ENCODE results near the gene CDK2AP2. TPM values are rescaled to one million over a fixed set of nuclear protein-coding genes. Genes with fewer than 3 reads are reported as not detected.

The CDK2AP2 gene
- total RNA-seq, 1 donor from 2014 or later: 45.0 TPM

- Mint-ChIP-seq H3K9me3 (ENCODE audit: unreplicated experiment) (no peaks in the 10 kb centered on the region), H3K4me3 (ENCODE audit: unreplicated experiment) (no peak overlapping the region), H3K27me3 (ENCODE audit: low read depth, unreplicated experiment) (no peaks in the 10 kb centered on the region), H3K36me3 (ENCODE audit: low read depth, unreplicated experiment) (peaks cover 5% of the 10 kb centered on the region), H3K4me1 (ENCODE audit: low read depth, unreplicated experiment) (peaks cover under 1% of the 10 kb centered on the region), H3K27ac (ENCODE audit: unreplicated experiment) (no peak overlapping the region)
- H3K27me3 ChIP-seq (ENCODE audit: insufficient read depth, low read length): no peaks in the 10 kb centered on the region
- no peaks in the 10 kb centered on the region for H3K79me2 ChIP-seq (ENCODE audit: insufficient read depth, low read length)
- TF ChIP-seq EZH2 (IDR thresholded peaks at IDR 0.05; ENCODE audit: insufficient read depth, low read length): no peak
- TF ChIP-seq, protein P1, sequence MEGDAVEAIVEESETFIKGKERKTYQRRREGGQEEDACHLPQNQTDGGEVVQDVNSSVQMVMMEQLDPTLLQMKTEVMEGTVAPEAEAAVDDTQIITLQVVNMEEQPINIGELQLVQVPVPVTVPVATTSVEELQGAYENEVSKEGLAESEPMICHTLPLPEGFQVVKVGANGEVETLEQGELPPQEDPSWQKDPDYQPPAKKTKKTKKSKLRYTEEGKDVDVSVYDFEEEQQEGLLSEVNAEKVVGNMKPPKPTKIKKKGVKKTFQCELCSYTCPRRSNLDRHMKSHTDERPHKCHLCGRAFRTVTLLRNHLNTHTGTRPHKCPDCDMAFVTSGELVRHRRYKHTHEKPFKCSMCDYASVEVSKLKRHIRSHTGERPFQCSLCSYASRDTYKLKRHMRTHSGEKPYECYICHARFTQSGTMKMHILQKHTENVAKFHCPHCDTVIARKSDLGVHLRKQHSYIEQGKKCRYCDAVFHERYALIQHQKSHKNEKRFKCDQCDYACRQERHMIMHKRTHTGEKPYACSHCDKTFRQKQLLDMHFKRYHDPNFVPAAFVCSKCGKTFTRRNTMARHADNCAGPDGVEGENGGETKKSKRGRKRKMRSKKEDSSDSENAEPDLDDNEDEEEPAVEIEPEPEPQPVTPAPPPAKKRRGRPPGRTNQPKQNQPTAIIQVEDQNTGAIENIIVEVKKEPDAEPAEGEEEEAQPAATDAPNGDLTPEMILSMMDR (IDR thresholded peaks at IDR 0.05; ENCODE audit: insufficient read depth, low read depth, low read length): no peak
- no peak for FAIRE-seq
- H3K9ac ChIP-seq (ENCODE audit: low read length): no peak overlapping the region
- H3K36me3 ChIP-seq (ENCODE audit: insufficient read depth, low read length): peaks cover 5% of the 10 kb centered on the region
- no peak overlapping the region for H3K4me3 ChIP-seq (ENCODE audit: insufficient read depth, low read depth, low read length)
- no peaks in the 10 kb centered on the region for H3K9me3 ChIP-seq (ENCODE audit: insufficient read depth, low read depth, low read length)
- no peak for DNase-seq (ENCODE audit: low read depth)
- peaks cover 11% of the 10 kb centered on the region for H4K20me1 ChIP-seq (ENCODE audit: insufficient read depth, low read length)
- no peaks in the 10 kb centered on the region for H3K4me1 ChIP-seq (ENCODE audit: insufficient read depth, low read length)
- H2AFZ ChIP-seq (ENCODE audit: low read depth, low read length): no peak overlapping the region
- no peak overlapping the region for H3K4me2 ChIP-seq (ENCODE audit: low read length)
- H3K27ac ChIP-seq (ENCODE audit: low read depth, low read length): no peak overlapping the region
Measured at GRCh38 chr11:67494371-67495233, 13.4 kb downstream of the CDK2AP2 start.

DNA sequence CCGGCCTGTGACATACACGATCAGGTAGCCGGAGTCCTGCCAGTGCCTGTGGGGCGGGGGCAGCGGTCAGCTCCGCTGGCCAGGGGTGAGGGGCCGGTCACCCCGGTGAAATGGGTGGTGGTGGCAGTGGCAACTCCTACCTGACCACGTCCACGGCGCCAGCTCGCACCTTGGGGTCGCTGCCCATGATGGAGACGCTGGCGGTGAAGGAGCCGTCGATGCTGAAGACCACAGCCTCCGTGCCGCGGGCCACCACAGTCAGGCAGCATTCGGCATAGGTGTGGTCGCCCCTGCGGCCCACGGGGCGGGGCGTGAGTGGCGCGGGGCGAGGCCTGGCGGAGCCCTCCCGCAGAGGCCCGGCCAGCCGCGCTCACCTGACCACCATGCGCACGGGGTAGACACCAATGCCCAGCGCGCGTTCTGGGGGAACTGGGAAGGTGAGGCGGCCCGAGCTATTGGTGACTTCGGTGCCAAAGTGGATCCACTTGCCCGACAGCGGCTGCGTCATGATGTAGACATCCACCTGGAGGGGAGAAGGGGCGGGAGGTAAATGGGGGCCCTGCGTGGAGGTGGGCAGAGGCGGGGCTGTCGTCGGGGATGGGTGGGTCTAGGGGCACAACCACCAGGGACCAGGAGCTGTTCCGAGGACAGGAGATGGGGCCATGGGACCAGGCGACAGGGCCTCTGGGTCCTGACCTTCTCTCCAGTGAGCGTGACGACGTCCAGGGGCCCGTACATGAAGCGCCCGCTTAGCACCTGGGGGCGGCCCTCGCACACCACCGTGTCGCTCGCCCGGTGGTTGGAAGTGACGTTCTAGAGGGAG lies 14.2 kb downstream of the CDK2AP2 start:
- H3K36me3 ChIP-seq (ENCODE audit: insufficient read depth, low read length): peaks cover 5% of the 10 kb centered on the region
- Mint-ChIP-seq H3K9me3 (ENCODE audit: unreplicated experiment) (no peaks in the 10 kb centered on the region), H3K36me3 (ENCODE audit: low read depth, unreplicated experiment) (peaks cover 5% of the 10 kb centered on the region), H3K27me3 (ENCODE audit: low read depth, unreplicated experiment) (no peaks in the 10 kb centered on the region), H3K4me3 (ENCODE audit: unreplicated experiment) (no peak overlapping the region), H3K27ac (ENCODE audit: unreplicated experiment) (no peak overlapping the region), H3K4me1 (ENCODE audit: low read depth, unreplicated experiment) (peaks cover 2% of the 10 kb centered on the region)
- H3K4me3 ChIP-seq (ENCODE audit: insufficient read depth, low read depth, low read length): no peak overlapping the region
- no peak overlapping the region for H2AFZ ChIP-seq (ENCODE audit: low read depth, low read length)
- peaks cover 13% of the 10 kb centered on the region for H4K20me1 ChIP-seq (ENCODE audit: insufficient read depth, low read length)
- H3K9ac ChIP-seq (ENCODE audit: low read length): no peak overlapping the region
- no peak overlapping the region for H3K4me2 ChIP-seq (ENCODE audit: low read length)
- no peaks in the 10 kb centered on the region for H3K4me1 ChIP-seq (ENCODE audit: insufficient read depth, low read length)
- no peak for DNase-seq (ENCODE audit: low read depth)
- no peak for FAIRE-seq
- no peaks in the 10 kb centered on the region for H3K79me2 ChIP-seq (ENCODE audit: insufficient read depth, low read length)
- H3K27ac ChIP-seq (ENCODE audit: low read depth, low read length): no peak overlapping the region
- no peaks in the 10 kb centered on the region for H3K27me3 ChIP-seq (ENCODE audit: insufficient read depth, low read length)
- no peaks in the 10 kb centered on the region for H3K9me3 ChIP-seq (ENCODE audit: insufficient read depth, low read depth, low read length)
- TF ChIP-seq, protein P1 (IDR thresholded peaks at IDR 0.05; ENCODE audit: insufficient read depth, low read depth, low read length): no peak
- TF ChIP-seq EZH2 (IDR thresholded peaks at IDR 0.05; ENCODE audit: insufficient read depth, low read length): no peak

All from astrocyte (in vitro differentiated cells and primary cell).